ENCODE data around the gene AXIN1.
"Not testable (repeated sequence)": the region's sequence is repeated elsewhere in the genome, so short reads cannot be mapped to it uniquely, and the experiment has no call there.

The AXIN1 gene

DNA sequence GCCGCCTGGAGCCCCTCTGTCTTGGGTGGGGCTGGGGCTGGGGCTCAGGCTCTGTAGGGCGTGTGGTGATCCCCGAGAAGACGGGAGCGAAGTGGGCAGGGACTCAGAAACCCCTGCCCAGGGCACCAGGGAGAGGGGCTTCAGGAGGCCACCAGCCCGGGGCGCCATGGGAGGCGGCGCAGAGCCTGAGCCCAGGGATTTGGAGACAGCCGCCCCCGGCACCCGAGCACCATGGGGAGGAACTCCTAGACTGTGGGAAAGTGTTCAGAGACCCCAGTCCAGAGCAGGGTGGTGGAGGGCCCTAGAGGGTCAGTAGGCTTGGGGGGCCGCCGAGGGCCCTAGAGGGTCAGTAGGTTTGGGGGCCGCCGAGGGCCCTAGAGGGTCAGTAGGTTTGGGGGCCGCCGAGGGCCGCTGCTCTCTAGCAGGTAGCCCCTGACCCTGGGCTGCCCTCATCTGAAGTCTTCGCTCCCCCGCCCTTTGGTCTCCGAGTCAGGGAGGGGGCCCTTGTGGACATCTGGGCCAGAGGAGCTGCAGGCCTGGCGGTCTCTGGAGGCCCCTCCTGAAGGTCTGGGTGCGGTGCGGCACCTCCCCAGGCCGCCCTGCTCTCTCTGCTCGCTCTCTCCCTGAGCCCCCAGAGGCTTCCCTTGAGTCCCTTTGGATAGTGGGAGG, 71.4 kb downstream of the AXIN1 start:
- no peak for FAIRE-seq

DNA sequence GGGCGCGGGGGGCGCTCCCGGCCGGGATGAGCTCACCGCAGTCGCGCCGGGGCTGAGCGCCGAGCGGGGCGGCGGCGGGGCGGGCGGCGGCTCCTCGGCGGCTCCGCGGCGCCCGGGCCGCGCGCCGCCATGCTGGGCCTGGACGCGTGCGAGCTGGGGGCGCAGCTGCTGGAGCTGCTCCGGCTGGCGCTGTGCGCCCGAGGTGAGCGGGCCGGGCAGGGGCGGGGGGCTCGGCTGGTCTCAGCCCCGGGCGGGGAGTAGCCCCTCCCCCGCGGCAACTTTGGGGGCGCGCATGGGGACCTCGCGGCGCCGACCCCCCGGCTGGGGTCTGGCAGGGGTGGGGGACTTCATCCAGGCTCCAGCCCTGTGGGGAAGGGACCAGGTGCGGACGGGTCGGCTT, 72.0 kb downstream of the AXIN1 start, which contains the start of gene ARHGDIG:
TSS of gene ARHGDIG (plus strand) at position 40 of the 400 bp plus-strand sequence. CDS start at position 130, 90 bp downstream.
- no peak for FAIRE-seq

DNA sequence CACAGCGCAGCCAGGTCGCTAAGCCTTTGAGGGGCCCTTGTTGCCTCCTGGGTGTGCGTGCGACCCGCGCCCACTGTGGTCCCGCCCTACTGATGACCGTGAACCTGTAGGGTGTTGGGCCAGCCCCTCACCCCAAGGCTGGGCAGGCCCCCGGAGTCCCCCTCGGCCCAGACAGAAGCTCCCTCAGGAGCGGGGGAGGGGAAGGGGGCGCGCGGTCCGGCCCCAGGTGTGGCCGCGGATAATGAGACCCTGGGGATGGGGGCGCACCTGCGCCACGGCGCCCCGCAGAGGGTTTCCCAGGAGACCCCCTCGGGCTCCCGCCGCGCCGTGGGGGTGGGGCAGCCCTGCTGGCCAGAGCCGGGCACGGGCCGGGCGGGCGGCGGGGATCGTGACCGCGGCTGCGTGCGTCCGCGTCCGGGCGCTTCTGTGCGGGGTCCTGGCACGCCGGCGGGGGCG, 72.5 kb downstream of the AXIN1 start:
- no peak for FAIRE-seq

DNA sequence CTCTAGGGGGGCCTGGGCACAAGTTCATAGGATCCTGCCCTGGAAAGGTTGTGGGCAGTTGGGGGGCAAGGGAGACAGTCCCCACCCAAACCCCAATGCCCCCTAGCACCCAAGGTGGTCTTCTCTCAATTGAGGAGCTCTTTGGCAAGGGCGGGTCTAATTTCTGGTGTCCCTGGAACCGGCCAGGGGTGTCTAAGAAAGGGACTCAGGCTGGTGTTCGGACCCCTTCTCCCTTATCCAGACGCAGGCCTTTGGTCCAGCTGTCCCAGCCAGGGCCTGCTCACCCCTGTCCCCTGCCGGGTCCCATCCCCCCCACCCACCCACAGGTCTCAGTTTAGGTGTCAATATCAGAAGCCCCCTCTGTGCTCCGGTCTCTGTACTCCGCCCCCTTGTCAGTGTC, 73.0 kb downstream of the AXIN1 start:
- FAIRE-seq = no peak

DNA sequence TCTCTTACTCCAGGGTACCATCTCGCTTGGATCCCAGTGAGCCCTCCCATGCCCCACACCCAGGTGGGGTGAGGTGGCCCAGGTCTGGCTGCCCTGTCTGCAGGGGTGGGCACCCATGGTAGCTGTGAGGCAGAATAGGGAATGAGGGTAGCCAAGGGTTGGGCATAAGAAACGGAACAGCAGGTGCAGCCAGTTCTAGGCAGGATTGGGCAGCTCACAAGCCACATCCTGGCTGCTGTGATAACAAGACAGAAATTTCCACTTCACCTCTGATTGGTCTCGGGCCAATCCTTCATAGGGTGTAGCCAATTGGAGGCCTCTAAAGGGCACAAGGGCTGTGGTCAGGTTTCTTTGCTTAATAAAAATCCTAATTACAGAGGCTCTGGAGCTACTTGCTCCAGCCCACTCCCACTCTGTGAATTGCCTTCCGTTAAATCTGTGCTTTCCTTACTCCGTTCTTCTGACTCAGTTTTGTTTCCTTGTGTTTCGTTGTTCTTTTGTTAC, 73.6 kb downstream of the AXIN1 start:
- no peak for FAIRE-seq

DNA sequence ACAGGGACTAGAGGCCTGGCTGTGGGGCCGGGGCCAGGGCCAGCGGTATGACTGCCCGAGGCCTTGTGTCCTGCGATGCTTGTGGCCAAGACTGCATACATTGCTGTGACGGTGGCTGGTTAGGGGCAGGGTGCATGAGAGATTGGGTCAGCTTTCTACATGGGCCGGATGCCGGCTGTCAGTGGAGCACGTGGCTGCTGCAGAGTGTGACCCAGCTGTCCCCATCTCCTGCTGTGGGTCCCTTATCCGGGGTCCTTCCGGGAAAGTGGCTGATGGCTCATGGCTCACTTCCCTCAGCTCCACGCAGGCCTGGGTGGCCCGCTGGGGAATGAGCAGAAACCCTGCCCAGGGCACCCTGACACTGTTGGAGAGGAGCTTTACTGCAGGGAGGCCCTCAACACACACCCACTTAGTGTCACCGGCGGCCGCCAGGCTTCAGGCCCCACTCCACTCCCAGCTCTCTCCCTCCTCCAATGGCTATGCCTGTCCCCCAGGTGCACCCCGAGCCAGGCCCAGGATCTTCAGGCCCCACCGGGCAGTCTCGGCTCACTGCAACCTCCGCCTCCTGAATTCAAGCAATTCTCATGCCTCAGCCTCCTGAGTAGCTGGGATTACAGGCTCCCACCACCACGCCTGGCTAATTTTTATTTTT, 76.0 kb downstream of the AXIN1 start:
- no peak for FAIRE-seq

DNA sequence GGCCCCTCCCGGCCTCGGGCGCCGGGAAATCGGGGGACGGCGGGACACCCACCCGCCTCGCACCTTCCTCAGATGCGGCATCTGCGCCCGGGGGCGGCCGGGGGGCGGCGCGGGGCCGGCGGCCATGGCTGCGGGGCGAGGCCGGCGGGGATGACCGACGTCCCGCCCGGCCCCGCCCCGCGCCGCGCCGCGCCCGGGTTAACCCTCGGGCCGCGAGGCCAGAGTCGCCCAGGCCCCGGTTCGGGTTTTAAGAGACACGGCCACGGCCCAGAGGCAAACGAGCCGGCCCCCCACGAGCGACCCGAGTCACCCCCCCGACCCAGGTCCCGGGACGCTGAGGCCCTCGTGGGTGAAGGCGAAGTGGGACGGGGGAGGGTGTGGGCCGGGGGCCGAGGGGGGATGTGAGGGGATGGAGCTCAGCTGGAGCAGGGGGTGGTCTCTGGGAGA, 76.7 kb downstream of the AXIN1 start, which contains the start of gene RGS11:
TSS of gene RGS11 (minus strand) at position 159 of the 447 bp plus-strand sequence. CDS start at position 126, 33 bp downstream.
- FAIRE-seq = no peak

DNA sequence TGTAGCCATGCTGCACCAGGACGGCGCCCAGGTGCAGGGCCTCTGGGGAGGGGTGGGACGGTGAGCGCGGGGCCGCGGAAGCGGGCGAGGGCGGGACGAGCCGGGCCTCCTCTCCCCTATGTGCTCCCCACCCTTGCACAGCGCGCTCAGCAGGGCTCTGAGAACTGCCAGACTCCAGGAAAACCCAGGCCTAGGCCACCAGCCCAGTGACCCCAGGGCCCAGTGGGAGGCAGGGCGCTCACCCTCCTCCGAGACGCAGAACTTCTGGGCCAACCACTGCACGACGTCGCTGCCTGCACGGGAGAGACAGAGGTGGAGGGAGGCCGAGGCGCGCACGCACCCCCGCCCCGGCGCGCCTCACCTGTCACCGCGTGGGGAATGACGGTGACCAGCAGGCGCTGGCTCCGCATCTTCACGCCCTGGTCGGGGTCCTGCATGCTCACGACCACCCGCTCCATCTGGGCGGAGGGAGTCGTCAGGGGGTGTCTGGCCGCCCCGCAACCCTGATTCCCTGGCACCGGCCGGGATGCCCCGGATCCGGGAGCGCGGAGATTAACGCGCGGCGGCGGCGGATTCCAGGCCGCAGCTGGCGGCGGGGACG, 77.4 kb downstream of the AXIN1 start:
- no peak for FAIRE-seq

DNA sequence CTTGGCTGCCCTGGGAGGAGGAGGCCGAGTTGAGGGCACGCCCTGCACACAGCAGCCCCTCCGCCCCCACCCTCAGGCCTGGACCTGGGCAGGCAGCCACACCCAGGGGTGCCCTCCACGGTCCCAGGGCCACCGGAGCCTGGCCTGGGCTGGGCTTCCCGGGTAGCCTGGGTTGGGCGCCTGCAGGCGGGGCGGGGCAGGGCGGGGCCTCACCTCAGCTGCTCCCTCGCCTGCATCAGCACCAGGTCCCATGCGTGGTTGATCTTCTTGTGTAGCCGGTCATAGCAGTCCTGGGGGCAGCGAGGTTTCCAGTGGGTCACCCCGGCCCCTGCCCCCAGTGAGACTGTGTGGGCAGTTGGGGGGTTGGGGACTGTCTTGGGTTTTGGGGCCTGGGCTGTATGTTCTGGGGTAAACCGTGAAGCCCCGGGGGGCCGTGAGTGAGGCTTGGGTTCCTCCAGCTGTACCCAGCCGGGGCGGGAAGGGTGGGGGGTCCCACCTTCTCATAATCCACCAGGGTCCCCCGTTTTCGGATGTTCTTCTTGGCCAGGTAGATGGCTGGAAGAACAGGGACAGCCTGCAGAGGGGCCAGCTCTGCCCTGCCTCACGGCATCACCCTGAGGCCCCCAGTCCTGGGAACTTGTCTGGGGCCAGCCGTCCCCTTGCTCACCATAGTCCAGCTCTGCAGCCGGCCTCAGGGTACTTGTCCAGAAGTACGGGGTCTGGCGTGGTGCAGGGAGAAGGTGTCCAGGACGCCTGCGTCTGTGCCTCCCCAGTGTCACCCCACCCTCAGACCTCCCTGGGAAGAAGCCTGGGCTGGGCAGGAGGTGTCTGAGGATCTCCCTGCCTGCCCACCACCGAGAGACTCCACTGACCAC, 78.7 kb downstream of the AXIN1 start:
- FAIRE-seq = no peak

DNA sequence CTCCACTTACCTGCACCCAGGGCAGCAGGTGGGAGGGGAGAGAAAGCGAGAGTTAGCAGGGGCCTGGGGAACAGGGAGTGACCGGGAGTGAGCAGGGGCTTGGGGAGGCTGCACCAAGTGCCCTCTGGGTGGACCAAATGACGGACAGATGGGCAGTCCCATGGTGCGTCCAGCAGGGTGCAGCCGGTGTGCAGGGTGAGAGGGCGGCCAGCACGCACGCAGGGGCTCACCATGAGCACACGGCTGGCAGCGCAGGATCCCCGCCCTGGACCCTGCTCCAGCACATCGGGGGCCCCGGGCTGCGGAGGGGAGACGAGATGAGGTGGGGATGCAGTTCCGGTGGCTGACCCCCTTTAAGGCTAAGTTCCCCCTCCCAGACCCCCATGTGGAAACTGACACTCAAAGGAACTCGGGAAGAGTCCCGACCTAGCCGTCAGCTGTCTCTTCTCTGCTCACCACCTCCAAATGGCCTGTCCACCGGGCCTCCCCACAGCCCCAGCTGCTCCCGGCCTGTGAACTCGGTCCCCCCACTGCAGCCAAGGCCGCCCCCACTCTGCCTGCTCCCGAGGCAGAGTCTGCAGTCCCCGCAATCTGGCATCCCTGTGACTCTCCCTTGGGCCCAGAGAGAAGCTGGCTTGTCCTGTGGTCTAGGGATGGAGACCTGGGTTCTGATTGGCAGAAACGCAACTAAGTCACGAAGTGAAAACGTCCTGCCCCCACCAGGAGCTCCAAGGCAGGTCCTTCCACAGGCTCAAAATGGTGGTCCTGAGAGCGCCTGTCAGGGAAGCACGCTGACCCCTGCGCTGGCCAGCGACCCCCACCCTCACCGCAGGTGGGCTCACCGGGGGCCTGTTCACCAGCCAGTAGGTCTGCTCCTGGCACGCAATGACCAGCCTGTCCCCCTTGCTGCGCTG, 79.6 kb downstream of the AXIN1 start:
- no peak for FAIRE-seq

DNA sequence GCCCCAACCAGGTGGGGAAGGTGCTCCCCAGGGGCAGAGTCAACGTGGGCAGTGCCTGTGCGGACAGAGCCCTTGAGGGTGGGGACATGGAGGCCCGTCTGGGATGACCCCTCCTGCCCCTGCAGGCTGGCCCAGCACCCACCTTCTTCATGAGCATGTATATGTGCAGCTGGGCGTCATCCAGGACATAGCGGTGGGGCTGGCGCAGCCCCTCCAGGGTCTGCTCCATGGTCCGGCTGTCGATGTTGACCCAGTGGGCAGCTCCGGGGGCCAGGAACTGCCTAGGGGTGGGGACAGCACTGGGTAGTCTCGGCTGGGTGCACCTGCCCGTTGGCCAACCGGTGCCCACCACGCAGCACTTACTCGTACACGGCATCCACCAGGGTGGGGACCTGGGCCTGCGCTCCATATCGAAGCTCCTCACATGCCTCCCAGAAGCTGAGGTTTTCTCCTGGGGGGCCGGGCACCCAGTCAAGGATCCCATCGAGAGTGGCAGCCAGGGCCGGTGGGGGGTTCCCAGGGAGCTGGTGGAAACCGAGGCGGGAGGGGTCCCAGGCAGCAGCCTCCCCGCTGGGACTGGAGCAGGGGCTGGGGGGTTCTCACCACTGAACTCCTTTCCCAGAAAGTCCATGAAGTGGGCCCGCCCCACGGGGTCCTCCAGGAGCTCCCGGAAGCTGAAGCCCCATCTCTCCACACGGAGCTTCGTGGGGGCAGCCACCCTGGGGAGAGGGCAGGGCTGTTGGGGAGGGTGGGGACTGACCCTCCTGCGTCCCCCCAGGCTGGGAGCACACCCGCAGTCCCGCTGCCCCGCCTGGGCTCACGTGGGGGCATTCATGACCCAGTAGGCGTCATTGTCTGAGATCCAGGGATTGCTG, 81.9 kb downstream of the AXIN1 start:
- FAIRE-seq = no peak

DNA sequence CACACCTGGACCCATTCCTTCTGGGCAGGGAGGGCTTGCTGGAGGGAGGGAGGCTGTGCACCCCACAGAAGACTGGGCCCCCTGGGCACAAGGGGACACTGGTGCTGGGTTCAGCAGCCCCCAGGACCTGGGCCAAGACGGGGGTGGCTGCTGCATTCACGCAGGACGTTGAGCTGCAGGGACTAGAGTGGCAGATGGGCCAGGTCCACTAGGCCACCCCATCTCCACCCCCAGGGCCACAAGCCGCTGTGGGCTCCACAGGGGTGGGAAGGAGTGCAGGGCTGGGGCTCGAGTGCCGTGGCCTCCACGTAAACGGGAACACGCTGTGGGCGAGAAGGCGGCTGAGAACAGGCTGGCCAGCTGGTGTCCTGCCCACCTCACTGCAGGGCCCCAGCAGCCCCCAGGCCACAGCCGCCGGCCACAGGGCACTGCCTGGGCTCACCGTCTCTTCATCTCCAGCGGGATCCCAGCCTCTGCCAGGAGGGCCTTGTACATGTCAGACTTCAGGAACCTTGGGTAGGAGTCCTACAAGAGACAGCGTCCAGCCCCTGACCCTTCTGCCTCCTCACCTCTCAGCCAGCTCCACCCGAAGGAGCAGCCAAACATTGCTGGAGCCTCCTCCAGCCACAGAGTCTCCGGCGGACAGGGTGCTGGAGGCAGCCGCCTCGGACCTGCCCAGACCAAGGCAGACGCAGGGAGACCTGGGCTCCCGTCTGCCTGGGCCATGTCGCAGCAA, 83.3 kb downstream of the AXIN1 start:
- no peak for FAIRE-seq

DNA sequence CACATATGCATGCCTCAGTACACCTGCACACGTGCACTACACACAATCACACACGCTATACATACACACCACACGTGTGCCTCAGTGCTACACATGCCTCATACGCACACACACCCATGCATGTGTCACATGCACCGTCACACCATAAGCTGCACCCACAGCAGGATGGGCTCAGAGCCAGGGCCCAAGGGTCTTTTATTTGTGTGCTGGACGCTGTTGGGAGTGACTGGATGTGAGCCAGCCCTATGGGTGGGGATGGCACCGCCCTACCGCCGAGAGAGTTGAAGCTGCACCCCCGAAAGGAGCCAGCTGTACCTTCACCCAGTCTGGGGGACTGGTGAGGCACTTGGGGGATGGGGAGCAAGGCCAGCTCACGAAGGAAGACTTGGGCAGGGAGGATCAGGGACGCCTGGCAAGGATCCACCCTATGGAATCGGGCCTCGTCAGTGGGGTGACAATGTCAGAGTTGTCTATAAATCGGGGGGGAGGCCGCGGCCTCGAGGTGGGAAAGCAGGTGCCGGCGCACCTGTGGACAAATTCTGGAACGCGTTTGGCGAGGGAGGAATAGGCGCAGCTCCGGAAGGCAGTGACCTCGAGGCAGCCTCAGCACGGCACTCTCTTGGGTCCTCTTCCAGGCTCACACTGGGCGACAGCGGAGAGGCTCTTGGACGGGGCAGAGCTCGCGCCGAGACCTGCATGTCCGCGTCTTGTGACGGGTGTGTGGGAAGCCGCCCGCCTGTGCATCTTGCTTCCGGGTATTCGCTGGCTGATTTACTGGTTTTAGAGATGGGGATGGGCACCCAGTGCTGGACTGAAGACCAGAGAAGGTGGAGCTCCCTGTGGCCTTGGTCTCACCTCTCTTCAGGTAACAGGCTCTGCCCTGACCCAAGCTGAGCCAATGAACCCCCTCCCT, 84.1 kb downstream of the AXIN1 start:
- FAIRE-seq = no peak

DNA sequence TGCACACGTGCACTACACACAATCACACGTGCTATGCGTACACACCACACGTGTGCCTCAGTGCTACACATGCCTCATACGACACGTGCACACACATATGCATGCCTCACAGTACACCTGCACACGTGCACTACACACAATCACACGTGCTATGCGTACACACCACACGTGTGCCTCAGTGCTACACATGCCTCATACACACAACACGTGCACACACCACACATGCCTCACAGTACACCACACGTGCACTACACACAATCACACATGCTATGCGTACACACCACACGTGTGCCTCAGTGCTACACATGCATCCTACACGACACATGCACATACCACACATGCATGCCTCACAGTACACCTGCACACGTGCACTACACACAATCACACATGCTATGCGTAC, 85.0 kb downstream of the AXIN1 start:
- not testable (repeated sequence) for FAIRE-seq

DNA sequence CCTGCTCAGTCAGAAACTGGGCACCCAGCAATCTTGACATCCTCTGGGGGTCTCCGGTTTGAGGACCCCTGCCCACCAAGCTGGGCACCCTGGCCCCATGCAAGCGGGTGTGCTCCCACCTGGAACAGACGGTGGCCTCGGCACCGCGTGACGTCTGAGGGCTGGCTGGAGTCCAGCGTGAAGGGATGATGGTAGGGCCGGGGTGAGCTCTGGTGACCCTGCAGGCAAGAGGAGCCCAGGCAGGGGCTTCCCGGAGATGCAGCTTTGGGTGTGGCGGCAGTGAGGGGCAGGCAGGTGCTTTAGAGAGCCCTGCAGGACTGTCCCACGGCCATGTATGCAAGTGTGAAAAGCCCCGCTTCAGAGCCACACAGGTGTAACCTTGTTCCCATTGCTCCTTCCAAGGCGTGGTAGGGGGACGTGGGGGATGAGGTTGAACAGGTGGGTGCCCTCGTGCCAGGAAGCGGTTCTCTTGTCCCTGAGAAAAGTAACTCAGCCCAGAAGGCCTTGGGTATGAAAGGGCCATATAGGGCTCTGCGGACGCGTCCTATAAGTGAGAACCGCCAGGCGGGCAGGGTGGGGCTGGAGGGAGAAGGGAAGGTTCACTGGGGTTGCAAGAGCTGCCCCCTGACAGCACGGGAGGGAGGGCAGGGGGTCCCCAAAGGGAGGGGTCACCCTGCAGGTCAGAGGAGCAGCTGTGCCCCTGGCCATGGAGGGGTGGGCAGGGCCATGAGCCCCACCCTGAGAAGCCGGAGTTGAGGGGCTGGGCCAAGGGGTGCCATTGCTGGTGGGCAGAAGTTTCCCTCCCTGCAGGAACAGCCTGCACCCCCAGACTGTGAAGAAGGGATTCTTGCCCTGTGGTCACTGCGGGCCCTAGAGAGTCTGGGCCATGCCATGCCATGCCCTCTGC, 86.0 kb downstream of the AXIN1 start:
- FAIRE-seq = no peak

DNA sequence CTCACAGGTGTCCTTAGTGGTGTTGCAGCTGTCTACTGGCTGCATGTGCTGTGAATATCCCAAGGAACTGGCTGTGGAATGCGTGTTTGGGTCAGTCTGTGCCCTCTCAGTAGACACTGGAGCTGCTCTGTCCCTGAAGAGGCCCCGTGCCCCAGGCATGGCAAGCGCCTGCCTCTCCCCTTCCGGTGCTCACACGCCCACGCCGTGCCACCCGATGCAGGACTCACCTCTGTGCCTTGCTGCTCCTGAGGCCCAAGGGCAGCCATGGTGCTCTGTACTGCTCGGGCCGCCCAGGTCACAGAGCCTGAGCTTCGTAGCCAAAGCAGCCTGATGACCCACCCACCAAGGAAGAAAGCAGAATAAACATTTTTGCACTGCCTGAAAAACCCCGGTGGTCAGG, 86.8 kb downstream of the AXIN1 start:
- no peak for FAIRE-seq

DNA sequence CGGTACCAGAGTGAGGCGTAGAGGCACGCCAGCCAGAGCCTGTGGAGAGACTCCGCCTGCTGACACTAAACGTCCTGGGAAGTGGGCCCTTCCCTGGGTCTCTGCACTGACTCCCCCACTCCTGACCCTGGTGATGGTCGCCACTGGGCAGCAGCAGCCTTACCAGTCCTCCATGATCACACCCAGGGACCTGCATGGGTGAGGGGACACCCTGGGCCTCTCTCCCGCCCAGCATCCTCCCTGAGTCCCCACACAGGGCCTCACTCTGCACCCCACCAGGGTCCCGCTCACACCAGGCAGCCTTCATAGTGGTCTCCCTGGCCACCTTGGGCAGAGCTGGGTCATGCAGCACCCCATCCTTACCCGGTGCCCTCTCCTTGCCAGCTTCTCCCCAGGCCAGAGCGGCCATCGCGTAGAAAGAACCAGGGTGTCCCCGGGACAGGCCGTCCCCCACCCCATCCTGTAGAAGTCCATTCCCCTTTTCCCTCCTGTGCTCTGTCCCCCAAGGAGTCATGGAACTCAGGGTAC, 87.5 kb downstream of the AXIN1 start:
- no peak for FAIRE-seq

Measured in endometrium (tissue), 2 donors.